Stimulated activated CD8-positive, alpha-beta memory T cell treated with anti-CD3 and anti-CD28 coated beads, Interleukin-12 subunit alpha, Interleukin-12 subunit beta, amount 100 ng/mL, for 4 hours (primary cell): ENCODE measurements around the gene PHAF1.

Experiments
- DNase-seq: peaks from one replicate; pipeline ENCODE4 v3.0.0-alpha.2; 2020; ENCODE audit warnings: low read depth

PHAF1 gene

DNA sequence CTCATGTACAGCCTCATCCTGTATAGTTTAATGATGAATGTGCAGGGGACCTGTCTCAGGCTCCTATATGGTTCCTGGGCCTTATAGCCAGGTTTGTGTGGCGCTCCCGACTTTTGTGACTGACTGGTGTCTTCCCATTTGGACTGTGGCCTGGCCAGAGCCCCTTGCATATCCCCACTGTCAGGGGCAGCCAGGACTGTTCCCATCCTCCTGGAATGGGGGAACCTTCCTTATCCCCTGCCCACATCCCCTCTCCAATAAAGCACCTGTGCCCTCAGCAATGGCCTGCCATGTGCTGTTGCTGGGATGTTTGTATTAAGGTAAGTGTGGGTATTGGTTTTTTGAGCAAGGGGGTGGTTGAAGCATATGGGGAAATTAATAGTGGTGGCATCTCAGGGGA lies 38.5 kb downstream of the PHAF1 start:
- DNase-seq = no peak

DNA sequence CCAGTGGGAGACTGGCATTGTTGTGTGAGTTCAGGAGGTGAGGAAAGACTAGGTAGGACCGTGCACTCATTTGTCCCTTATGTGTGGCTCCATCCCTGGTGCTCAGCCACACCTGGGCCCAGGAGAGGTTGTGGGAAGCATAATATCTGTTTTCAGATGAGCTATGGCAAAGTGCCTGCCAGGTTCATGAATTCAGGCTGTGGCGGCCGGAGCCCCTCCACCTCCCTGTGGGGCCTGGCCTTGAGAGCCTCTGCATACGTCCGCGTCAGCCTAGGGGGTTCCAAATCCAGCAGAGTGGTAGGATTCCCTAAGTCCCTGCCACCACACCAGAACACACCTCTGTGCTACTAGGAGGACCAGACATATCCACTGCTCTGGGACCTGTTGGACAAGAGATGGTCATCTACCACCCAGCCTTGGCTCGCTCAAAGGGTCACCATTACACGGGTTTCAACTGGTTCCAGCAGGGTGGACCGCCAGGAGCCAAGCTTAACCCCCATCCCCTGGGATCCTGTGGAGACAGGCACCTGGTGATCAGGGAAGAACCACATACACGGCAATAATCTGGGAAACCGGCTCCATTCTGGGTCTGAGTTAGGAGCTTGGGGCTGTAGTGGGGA lies 39.0 kb downstream of the PHAF1 start:
- no peak for DNase-seq

DNA sequence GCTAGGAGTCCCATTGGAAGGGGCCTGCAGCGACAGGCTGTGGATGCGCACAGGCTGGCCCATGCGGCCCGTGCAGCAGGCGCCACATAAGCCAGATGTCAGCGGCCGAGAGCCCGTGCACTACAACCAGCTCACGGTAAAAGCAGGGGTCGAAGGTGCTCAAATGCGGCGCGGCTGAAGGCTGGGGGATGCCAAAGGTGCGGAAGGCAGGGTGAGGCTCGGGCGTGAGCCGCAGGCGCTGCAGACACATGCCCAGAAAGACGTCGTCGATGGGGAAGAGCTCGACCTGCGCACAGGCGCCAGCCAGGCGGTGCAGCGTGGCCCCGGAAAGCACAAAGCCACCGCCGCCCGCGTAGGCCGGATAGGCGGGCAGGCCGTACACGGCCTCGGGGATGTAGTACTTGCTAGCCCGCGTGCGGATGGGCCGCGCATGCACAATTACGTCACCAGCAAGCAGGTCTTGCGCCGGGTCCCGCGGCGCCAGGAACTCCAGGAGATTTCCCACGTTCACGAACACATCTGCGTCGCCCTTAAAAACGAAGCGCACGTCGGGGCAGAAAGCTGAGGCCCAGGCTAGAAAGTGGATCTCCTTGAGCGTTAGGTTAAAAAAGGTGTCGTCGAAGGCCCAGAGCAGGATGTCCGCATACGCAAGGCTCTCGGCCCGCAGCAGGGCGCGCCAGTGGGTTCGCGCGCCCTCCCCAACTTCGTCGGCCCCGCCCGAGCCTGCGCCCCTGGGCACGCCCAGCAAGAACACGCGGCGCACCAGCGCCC lies 39.7 kb downstream of the PHAF1 start:
- no peak for DNase-seq

DNA sequence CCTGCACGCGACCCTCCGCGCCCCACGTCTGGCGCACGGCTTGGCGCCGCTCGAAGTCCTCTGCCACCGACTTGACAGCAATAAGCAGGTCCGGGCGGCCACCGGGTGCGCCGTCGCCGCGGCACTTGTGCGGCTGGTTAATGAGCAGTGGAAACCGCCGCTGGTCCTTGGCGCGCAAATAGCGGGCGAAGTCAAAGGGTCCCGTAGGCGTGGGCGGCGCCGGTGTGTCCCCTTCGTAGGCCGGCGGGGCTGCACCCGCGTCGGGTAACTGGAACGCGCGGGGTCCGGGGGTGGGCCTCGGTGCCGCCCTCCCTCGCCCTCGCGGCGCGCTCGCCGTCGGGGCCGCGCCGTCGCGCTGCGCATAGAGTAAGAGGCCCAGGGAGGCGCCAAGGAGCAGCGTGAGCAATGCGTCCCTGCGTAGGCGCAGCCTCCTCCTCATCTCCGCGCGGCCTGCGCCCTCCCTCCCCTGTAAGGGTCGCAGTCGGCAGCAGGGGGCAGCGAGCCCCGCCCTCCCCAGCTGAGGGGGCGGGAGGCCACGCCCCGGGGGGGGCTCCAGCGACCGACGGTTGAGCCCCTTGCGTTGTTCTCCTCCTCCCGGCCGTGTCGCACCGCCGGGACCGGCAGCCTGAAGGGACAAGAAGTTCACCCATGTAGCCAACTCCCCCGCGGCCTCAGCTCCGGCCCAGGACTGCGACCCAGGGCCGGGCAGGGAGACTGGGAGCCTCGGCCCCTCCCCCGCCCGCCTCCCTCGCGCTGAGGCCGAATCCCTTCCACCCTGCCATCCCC lies 40.5 kb downstream of the PHAF1 start:
- no peak for DNase-seq

DNA sequence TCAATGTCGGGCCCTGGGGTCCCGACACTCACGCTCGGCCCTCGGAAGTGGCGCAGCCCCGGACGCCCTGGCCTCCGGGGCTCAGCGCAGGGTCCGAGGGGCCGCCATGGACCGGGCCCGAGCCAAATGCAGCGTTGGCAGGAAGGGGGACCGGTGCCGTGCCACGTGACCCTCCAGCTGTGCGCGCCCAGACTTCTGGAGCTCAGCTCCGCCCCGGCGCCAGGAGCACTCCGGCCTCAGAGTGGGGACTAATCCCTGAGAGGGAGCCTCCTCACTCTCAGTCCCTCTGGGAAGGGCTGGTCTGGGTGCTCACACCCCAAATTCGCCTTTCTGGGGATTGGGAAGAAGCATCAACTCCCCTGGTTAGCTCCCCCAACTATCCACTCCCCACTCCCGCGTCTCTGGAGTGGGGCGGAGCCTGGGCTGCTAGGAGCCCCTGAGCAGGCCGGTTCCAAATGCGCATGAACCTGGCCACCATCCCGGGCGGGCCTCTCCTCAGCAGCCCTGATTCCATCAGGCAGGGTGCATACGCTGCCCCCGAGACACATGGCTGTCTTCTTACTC lies 41.2 kb downstream of the PHAF1 start, which contains the start of gene B3GNT9:
B3GNT9 (minus strand) TSS at position 166 of the 564 bp plus-strand sequence. CDS start 513 bp downstream, outside the sequence.
- DNase-seq = no peak

DNA sequence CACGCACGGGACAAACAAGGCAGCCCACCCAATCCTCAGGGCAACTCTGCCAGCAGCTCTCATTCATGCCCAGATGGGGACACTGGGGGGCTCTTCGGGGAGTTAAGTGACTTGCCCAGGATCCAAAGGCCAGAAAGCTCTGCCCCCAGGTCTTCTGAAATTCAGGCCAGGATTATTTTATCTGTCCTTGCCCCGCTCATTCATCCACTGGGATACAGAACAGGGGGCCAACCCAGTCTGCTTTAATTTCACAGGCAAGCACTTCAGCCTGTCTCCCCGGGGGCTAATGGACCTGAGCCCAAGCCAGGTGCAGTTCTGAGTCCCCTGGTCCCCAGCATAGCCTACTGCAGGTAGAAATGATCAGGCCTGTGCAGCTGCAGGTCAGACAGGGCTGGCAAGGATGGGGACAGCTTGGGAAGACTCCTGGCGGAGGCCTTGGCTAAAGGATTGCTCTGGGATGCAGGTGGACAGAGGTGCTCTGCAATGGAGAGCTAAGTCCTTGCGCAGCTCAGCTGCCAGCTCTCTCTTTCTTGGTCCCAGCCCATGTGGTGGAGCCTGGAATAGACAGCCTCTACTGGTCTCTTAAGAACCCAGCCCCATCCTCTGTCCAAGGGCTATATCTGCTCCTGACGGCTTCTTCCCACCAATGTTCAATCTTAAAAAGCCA lies 41.8 kb downstream of the PHAF1 start:
- no peak for DNase-seq

DNA sequence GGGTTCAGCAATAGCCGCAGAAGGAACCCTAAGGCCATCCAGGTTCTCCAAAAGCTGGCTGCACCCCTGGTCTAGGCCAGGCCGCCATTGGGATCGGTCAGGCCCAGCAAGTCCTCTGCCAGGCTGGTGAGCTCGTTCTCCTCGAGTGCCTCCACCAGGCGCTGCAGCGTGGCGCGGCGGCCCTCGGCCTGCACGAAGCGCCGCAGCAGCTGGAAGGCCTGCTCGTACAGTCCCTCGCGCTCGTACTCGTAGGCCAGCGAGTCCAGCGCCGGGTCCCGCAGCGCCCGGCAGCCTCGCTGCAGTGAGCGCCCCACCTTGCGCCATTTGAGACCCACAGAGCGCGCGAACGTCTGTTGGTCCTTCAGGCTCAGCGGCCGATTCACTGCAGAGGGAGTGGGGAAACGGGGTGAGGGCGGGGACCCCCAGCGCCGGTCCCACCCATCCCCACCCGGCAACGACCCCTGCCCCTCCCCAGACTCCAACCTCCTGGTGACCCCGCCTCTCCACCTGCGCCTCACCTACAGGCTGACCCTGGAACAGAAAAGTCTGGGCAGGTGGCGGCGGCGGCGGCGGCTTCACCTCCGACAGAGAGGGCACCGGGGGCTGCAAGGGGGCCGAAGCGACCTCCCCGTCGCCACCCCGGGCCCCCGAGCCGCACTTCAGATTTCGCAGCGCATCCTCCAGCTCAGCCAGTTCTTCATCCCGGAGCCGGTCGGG lies 45.0 kb downstream of the PHAF1 start:
- no peak for DNase-seq

DNA sequence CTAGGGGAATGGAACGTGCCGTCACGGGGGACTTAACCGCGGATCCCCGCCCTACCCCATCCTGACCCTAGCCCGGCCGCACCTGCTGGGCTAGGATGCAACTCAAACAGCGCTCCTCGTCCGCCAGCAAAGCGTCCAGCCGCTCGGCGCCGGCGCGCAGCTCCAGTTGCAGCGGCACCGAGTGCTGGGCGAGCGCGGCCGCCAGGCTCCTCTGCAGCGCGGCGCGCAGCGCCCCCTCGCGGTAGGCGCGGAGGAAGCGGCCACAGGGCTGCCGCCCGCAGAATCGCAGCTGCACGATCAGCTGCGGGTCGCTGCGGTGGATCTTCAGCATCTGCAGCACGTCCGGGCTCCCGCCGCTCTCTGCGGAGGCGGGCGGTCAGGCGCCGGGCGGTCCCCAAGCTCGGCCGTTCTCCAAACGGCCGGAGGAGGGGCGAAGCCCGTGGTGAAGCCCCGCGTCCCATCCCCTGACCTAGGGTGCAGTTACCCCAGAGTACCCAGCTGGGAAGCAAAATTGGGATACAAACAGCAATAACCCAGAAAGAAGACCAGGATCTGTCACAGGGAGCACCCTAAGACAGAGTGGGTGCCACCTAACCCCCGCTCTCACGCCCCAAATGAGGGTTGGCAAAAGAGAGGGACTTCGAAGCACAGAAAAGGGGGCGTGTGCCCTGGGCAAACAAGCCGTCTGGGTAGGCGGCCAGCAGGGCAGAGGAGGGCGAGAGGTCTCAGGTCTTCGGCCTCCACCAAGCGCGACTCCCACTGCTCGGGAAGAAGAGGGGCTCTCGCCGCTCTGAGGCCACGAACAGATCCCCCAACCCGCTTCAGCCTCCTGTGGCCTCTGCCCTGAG lies 45.8 kb downstream of the PHAF1 start:
- peak; percentile 66 for DNase-seq

DNA sequence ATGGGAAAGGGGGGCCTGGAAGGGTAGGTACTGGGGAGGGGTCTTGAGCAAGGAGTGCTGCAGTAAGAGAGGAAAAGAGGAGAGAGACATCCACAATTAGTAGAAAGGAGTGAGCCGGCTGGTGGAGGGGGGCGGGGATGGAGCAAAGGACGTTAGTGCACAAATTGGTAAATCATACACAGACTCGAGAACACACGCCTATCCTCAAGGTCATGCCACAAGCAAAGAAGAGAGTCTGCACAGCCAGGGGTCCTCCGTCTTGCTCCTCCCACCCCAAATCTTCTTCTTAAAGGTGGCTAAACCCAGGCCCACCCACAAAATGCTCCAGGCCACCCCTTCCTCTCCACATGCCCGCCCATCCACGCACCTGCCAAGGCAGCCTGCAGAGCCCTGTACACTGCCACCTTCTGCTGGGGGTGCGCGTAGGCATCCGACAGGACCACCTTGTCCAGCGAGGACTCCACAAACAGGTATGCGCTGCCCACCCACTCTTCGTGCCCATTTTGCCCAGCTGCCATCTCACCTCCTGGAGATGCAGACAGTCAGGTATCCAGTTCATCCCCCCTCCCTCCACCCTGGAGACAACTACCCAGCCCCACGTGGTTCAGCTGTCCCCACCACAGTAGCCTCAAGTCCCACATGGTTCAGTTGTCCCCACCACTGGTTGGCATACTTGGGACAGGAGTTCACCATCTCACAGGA lies 46.6 kb downstream of the PHAF1 start:
- no peak for DNase-seq

DNA sequence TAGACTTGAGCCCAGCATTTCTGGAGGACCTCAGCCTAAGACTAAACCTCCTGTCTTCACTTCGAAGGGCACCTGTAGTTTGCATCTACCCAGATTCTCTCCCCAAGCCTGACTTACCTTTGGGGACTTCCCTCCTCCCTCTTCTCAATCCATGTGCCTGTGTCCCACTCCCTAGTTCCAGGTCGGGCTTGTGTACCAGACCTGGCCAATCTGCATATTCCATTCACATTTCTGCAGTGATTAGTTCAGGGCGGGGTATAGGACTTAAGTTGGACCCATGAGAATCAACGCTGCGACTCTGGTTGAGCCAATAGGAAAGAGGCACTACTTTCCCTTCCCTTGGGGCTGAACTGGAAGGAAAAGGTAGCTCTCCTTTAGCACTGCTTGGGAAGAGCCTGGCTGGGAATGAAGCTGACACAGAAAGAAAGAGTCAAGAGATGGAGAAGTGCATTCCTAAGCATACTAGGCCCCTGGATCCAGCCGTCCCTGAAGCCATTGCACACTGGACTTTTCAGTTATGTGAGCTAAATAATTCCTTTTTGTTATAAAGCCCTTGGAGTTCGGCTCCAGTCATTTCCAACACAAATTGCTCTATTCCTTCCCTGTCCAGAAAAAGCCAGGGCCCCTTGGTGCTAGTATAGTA lies 47.5 kb downstream of the PHAF1 start:
- no peak for DNase-seq

DNA sequence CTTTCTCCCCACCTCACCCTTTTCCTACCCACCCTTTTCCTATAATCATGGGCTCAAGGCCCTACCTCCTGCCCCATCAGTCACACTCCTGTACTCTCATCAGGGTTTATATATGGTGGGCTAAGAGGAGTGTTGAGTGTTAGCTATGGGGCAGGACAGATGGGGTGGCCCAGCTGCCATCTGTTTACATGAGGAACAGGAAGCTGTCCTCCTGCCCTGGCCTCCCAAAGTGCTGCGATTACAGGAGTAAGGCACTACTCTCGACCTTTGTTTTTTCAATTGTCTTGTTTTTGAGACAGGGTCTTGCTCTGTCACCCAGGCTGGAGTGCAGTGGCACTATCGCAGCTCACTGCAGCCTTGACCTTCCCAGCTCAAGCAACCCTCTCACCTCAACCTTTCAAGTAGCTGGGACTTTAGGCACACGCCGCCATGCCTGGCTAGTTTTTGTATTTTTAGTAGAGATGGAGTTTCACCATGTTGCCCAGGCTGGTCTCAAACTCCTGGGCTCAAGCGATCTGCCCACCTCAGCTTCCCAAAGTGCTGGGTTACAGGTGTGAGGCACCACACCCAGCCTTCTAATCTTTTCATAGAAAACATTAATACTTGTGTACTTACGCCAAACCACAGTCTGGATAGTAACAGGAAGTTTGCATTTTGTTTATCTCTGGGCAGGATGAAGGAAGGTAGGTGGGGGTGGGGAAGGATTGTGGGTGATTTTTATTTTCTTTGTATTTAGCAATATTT lies 48.3 kb downstream of the PHAF1 start:
- DNase-seq = no peak

DNA sequence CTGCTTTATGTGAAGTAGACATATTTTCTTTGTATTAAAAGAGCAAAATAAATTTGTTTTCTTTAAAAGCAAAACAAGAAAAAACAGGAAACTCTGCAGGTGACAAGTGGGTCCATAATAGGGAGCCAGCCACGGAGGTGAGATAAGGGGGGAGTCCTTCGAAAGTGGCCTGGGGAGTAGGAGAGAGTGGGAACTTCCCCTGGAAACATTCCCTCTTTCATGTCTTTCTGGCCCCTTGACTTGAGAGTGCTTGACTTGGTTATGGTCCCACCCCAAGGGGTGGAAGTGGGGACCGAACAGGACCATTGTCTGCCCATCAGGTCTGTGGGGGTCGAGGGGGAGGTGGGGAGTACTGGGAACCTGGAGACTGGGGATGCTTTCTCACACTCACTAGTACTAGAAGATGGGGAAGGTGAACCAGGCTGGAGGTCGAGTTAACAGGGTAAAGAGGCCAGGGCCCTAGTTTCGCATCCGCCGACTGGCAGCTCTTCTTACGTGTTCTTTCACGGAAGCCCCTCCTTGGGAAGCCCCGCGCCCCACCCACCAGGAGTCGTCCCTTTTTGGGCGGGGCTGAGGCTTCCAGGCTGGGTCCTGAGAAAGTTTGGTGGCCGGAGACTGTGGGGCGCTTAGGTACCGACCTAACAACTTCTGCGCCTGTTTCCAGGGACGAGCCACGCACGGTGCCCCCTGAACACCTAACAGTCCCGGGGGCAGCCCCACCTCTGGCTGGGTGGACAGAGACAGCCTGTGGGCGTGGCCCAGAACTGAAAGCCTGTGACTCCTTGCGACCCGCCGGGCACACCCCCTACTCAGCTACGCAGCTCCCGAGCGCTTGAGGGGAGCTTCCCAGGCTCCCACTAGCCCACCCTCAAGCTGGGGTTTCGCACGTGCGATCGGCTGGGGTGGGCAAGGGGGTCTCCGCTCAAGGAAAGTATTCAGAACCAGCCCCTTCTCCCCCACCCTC lies 49.2 kb downstream of the PHAF1 start:
- DNase-seq = peak; percentile 62

DNA sequence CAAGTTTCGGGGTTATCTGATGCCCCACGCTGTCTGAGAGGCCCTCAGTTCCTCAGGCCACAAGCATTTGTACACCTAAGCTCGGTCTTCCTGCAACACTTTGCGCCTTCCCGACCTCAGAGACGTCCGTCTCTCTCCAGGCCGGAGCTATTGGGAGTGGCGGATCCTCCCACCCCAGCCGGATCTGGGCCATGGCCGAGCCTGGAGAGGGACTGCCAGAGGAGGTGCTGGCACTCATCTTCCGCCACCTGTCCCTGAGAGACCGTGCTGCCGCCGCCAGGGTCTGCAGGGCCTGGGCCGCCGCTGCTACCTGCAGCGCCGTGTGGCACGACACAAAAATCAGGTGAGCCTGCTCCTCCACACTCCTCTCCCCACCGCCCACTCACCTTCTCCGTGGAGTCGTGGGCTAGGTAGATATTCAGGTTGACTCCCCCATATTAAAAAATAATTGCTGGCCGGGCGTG lies 51.9 kb downstream of the PHAF1 start:
- DNase-seq = no peak

DNA sequence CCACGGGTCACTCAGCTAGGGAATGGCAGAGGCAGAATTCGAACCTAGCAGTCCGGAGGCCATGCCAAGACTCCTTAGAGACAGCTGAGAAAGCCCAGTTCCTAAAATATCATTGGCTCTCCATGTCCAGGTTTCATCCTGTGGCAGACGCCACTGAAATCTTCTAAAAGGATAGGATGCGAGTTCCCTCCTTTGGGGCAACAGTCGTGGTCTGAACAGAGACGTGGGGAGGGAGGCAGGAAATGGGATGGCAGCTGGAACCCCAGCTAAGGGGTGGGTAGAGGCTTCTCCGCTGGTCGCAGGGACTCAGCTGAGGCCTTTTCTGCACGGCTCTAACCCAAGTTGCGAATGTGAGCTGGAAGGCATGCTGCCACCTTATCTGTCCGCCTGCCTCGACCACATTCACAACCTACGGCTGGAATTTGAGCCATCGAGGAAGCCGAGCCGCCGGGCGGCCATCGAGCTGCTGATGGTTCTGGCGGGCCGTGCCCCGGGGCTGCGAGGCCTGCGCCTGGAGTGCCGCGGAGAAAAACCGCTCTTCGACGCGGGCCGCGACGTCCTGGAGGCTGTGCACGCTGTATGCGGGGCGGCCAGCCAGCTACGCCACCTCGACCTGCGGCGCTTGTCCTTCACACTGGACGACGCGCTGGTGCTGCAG lies 52.9 kb downstream of the PHAF1 start:
- no peak for DNase-seq

DNA sequence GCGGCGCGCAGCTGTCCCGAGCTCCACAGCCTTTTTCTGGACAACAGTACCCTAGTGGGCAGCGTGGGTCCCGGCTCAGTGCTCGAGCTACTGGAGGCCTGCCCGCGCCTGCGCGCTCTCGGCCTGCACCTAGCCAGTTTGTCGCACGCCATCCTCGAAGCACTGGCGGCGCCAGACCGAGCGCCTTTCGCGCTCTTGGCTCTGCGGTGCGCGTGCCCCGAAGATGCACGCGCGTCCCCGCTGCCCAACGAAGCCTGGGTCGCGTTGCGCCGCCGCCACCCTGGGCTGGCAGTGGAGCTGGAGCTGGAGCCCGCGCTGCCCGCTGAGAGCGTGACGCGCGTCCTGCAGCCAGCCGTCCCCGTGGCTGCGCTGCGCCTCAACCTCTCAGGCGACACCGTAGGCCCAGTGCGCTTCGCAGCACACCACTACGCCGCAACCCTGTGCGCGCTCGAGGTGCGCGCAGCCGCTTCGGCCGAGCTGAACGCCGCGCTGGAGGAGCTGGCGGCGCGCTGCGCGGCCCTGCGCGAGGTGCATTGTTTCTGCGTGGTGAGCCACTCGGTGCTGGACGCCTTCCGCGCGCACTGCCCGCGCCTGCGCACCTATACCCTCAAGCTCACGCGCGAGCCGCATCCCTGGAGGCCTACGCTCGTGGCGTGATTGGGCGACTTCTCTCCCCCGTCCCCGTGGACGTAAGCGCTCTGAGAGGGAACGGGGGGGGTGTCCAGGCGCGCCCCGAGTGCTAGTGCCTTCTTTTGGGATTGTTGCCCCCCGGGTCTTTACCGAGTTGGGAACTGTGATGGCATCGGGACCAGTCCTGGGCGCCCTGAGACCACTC lies 53.6 kb downstream of the PHAF1 start:
- no peak for DNase-seq
